ENCODE results near the gene DDIT4. TPM values are rescaled to one million over a fixed set of nuclear protein-coding genes. Genes with fewer than 3 reads are reported as not detected.
A peak's percentile ranks its signal among the peaks of the same experiment; 100 is the strongest.
"Not testable (repeated sequence)": the region's sequence is repeated elsewhere in the genome, so short reads cannot be mapped to it uniquely, and the experiment has no call there.

DDIT4 gene
- total and polyA plus RNA-seq, 12 donors, result 100 to 711 (median 255) TPM

GRCh38 chr10:72278668-72279393 is 5.1 kb downstream of the DDIT4 start:
- H3K27ac ChIP-seq, result peak overlapping the region in 2 of 5 donors; percentile 44 to 99
- peaks cover 0 to 23% of the 10 kb centered on the region in 2 donors for H3K36me3 ChIP-seq (replicated peaks in 1 of 2)
- no peaks in the 10 kb centered on the region for H3K9me3 ChIP-seq (replicated peaks in 1 of 3)
- intact Hi-C loops (cut with DNase I), result loop anchor here (5.0 to 10.0 kb wide), 2 partner anchors 46 to 48 kb away; no protein-coding TSS in a partner anchor
- peaks cover 7 to 12% of the 10 kb centered on the region in 2 donors for H3K4me1 ChIP-seq (replicated peaks in 1 of 2)
- H3K4me3 ChIP-seq, result no peak overlapping the region
- no peak for DNase-seq
- H3K27me3 ChIP-seq, result no peaks in the 10 kb centered on the region
- TF ChIP-seq POLR2A (IDR thresholded peaks at IDR 0.05) (peak in 1 of 2 donors; percentile 10), CTCF (IDR thresholded peaks at IDR 0.05) (no peak)
- 85 to 93% (median 91%) methylated on average over 5 of the region's 5 CpGs for WGBS, 4 donors

- DNase-seq; H3K27me3 ChIP-seq; H3K4me3 ChIP-seq; H3K27ac ChIP-seq; H3K9me3 ChIP-seq (replicated peaks in 1 of 3): not testable (repeated sequence)
- intact Hi-C loops (cut with DNase I), result loop anchor here (5.0 to 10.0 kb wide), 2 partner anchors 45 to 48 kb away; no protein-coding TSS in a partner anchor
- H3K4me1 ChIP-seq (replicated peaks in 1 of 2), result peaks cover 7 to 12% of the 10 kb centered on the region in 2 donors
- 83 to 88% (median 87%) methylated on average over 7 of the region's 7 CpGs for WGBS, 4 donors
- H3K36me3 ChIP-seq (replicated peaks in 1 of 2), result peaks cover 0 to 19% of the 10 kb centered on the region in 2 donors
Observed at GRCh38 chr10:72279587-72279986, 5.9 kb downstream of the DDIT4 start.

GRCh38 chr10:72283131-72283530 is 9.4 kb downstream of the DDIT4 start:
- H3K9me3 ChIP-seq (replicated peaks in 1 of 3), result no peaks in the 10 kb centered on the region
- H3K4me1 ChIP-seq (replicated peaks in 1 of 2), result peaks cover 0 to 4% of the 10 kb centered on the region in 2 donors
- DNase-seq, result no peak
- TF ChIP-seq POLR2A (IDR thresholded peaks at IDR 0.05), result no peak
- H3K4me3 ChIP-seq, result no peak overlapping the region
- no peaks in the 10 kb centered on the region for H3K27me3 ChIP-seq
- no peaks in the 10 kb centered on the region for H3K36me3 ChIP-seq (replicated peaks in 1 of 2)
- WGBS, 4 donors, result 73 to 97% (median 84%) methylated on average over 3 of the region's 3 CpGs
- H3K27ac ChIP-seq, result no peak overlapping the region
- intact Hi-C loops (cut with DNase I), result no loop called here

- H3K4me1 ChIP-seq (replicated peaks in 1 of 2), result peaks cover 0 to 4% of the 10 kb centered on the region in 2 donors
- TF ChIP-seq POLR2A (IDR thresholded peaks at IDR 0.05) (no peak), CTCF (IDR thresholded peaks at IDR 0.05) (no peak)
- no peak overlapping the region for H3K27ac ChIP-seq
- intact Hi-C loops (cut with DNase I), result no loop called here
- H3K36me3 ChIP-seq (replicated peaks in 1 of 2), result no peaks in the 10 kb centered on the region
- no peaks in the 10 kb centered on the region for H3K27me3 ChIP-seq
- WGBS, 4 donors, result 68 to 77% (median 70%) methylated on average over 14 of the region's 14 CpGs
- no peak overlapping the region for H3K4me3 ChIP-seq
- no peak for DNase-seq
- no peaks in the 10 kb centered on the region for H3K9me3 ChIP-seq (replicated peaks in 1 of 3)
Observed at GRCh38 chr10:72285972-72286521, 12.3 kb downstream of the DDIT4 start.

GRCh38 chr10:72291019-72291532 is 17.4 kb downstream of the DDIT4 start:
- H3K27ac ChIP-seq, result no peak overlapping the region
- H3K4me1 ChIP-seq (replicated peaks in 1 of 2), result peaks cover 0 to 5% of the 10 kb centered on the region in 2 donors
- 90 to 96% (median 94%) methylated on average over 3 to 4 of the region's 4 CpGs for WGBS, 4 donors
- H3K4me3 ChIP-seq, result no peak overlapping the region
- no peaks in the 10 kb centered on the region for H3K9me3 ChIP-seq (replicated peaks in 1 of 3)
- intact Hi-C loops (cut with DNase I), result no loop called here
- H3K36me3 ChIP-seq (replicated peaks in 1 of 2), result no peaks in the 10 kb centered on the region
- no peaks in the 10 kb centered on the region for H3K27me3 ChIP-seq
- no peak for DNase-seq
- TF ChIP-seq POLR2A (IDR thresholded peaks at IDR 0.05), result no peak
- no peak for TF ChIP-seq CTCF (IDR thresholded peaks at IDR 0.05)

Measured in adrenal gland (tissue), 12 donors.